ENCODE results near the gene SLX9. TPM values are rescaled to one million over a fixed set of nuclear protein-coding genes. Genes with fewer than 3 reads are reported as not detected.

The SLX9 gene
- polyA plus RNA-seq, 12 donors: 12.8 to 34.5 (median 15.4) TPM; not detected in 1

DNA sequence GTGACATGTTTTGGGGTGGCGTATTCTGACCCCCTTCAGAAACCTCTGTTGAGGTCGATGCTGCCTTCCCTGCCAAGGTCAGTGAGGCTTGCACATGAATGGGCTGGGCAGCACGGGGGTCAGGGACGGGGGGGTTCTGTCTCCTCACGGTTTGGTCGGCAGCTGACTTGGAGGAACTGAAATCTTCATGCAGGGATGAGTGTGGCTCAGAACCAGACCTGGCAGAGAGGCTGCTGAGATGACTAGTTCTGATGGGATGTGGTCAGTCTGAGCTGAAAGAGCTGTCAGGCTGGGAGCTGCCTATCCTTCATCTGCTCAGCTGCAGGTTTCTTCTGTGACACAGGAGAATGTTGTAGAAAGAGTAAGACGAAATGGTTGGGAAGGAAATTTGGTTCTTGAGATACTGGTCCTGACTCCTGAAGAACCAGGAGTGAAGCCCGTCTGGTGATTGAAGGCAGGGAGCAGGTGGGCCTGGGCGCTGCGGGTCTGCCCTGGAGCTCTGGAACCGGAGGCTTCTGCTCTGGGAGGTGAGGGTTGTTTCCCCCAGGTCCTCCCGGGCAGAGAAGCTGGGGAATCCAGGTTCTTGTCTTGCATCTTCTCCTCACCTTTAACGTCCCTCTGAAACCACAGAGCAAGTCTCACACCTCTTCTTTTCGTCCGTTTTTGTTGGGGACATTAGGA lies 3.3 kb downstream of the SLX9 start:
- DNase-seq: no peak

DNA sequence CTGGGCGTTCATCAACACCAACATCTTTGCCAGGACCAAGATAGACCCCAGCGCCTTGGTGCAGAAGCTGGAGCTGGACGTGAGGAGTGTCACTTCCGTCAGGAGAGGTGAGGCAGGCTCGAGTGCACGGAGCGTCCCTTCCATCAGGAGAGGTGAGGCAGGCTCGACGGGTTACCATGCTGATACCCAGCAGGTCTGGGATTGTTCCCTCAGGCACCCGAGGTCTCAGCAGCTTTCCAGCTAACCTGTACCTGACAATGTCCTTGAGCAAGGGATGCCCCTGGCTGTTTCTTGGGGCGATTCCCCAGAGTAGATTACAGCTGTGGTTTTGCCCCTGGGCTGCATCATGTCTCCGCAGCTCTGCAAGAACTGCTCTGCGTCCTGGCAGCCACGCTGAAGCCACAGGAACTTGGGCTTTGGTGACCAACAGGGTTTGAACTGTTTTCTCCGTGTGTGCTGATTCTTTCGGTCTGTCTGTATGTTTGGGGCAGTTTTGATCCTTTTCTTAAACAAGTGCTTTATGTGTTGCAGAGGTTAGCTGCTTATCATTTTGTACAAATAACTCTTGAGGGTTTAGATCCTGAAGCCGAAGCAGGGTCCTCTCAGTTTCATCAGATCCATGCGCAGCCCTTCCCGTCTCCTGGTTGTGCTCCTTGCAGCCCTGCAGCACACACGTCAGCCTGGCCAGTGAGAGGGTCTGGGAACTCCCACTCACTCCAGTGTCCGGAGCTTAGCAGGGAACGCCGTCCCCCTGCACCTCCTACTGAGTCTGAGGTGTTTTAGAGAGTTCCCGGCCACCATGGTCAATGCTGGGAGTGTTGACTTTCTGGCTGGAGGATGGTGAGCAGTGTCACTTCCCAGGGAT lies 4.1 kb downstream of the SLX9 start:
- DNase-seq: no peak

DNA sequence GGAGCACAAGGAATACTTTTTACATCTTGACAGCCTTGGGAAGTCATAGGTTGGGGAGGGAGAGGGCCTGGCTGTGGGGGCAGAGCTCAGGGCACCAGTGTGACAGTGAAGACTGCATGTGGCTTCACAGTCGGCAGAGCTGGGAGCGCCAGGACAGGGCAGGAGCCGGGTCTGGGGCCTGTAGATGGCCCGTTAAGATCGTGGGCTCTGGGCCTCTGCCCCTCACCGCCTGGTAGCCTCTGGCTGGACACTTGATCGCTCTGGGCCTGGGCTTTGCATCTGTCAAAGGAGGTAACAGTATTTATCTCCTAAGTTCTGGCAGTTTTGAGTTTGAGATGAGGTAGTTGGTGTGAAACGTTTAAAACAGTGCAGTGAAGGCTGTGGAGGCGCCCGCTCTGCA lies 4.8 kb downstream of the SLX9 start:
- DNase-seq: no peak

DNA sequence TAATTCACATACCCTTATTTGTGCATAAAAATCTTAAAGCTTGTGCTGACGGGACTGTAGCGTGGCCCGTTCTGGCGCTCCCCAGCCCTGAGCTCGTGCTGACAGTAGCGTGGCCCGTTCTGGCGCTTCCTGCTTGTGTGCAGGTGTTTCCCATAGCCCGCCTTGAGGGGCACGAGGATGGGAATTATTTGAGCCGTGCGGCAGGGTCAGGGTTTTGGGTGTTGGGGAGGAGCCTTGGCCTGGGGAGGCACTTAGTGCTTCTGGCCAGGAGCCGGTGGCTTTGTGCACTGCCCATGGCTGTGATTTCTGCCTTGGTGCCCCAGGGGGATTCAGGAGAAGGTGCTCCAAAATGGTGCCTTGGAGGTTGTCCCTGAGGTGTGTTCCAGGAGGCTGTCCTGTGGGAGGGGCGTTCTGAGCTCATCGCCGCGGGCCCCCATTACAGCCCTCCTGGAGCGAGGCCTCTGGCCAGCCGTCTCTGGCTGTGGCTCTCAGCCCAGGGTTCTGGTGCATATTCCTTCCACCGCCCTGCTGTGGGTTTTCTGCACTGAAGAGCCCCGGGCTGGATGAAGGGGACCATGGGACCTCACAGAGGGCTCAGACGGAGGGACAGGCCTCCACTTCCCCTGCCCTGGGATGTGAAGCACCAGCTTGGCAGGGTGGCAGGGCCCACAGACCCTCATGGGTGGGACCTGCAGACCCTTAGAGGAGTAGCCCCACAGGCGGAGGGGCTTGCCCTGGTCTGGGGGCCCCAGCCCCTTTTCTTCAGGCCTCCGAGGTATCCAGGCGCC lies 6.6 kb downstream of the SLX9 start:
- no peak for DNase-seq

DNA sequence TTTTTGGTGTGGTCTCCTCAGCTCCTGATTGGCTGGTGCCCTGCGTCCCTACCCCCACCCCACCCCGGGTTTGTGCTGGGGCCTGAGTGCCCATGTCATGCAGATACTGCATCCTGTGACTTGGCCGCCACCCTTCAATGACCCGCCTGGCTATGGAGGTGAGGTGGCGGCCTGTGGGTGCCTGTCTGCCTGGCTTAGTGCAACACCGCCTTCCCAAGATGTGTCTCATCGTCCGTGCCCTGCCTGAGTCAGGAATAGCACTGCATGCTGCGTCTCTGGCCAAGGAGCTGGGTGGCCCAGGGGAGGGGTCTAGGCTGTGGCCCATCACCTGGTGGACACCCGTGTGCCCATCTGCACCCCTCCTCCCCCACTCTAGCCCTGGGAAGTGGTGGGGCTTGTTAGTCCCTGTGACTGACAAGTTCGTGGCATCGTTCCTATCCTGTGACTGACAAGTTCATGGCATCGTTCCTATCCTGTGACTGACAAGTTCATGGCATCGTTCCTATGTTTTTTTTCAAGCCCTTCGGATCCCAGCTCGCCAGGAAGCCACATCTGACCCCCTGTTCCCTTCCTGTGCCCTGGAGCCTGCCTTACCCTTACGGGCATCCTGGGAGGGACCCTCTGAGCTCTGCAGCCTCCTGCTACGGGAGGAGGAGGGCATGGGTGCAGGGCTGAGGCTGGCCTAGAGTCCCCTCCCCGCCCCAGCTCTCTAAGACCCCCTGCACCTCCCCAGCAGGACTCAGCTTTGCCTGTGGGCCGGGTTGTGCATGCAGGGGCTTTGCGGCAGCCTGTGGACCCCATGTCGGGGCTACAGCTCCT lies 7.5 kb downstream of the SLX9 start:
- DNase-seq: no peak

DNA sequence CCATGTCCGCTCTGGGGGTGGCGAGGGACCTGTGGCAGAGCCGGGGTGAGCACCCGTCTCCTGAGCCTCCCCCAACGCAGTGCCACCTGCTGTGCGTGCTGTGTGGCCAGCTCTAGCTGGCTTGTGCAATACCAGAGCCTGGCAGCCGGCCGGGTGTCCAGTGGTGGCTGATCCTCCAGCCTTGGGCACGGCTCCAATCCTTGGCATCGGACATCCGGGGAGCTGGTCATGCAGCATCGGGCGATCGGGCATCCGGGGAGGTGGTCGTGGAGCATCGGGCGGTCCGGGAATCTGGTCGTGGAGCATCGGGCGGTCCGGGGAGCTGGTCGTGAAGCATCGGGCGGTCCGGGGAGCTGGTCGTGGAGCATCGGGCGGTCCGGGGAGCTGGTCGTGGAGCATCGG lies 8.1 kb downstream of the SLX9 start:
- DNase-seq: no peak

DNA sequence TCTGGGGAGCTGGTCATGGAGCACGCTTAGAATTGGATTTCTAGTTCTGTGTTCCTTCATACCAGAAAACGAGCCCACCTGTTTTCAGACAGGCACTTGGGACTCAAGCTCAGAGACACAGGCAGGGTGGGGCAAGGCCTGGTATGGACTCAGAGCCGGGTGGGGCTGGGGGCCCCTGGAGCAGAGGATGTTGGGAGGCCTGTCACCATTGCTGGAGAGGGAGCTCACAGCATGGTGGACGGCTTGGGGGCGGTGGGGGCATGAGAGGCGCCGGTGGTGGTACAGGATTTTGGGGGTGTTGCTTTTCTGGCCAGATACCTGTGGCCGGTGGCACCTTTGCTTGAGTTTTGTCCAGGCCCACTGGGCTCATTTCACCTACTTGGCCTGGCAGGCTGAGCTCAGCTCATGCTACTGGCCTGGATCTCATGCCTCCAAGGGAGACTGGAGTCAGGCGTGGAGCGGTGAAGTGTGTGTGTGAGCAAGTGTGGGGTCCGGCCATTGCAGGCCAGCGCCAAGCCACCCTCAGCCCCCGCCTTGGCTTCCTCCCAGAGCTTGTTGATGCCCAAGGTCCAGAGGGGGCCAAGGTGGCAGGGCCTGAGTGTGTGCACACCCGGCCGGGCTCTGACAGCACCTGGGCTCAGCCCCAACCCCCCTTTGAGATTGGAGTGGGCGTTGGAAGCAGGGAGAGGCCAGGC lies 8.7 kb downstream of the SLX9 start:
- DNase-seq: no peak

DNA sequence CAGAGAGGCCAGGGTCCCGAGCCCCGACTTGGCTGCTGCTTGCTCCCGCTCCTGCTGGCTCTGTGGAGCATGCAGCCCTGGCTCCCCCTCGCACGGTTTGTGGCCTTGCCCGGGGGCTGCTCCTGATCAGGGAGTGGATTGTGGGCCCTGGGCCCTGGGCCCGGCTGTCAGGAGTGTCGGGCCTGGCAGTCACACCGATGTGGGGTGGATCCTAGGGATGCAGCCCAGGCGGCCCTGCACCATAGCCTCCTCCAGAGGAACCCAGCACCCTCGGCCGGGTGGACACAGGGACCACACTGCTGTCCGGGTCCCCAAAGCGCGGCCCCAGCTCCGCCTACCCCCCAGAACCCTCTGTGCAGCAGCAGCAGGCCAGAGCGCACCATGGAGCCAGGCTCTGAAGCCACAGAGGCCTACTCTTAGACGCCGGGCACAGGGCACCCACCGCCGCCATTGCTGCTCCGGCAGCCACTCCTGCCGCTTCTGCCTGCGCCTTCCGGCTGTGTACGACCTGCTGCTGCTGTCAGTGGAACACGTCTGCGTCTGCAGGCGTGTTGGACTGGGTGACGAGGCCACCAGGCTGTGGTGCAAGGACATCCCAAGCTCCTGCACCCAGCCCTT lies 9.4 kb downstream of the SLX9 start:
- no peak for DNase-seq

DNA sequence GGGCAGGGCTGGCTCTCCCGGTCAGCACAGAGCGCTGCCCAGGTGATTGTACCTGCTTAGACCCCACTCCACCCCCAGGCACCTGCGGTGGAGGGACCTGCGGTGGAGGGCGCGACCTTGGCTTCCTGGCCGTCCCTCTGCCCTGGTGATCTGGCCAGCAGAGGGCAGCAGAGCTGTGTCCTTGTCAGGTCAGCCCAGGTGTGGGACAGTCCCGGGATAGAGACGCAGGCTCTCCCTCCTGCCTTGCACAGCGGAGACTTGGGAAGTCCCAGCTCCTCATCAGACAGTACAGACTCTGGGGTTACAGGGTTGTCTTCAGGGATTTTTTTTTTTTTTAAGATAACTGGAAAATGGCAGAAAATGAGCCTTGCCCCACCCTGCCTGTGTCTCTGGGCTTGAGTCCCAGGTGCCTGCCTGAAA lies 10.0 kb downstream of the SLX9 start:
- peak; percentile 83 for DNase-seq

DNA sequence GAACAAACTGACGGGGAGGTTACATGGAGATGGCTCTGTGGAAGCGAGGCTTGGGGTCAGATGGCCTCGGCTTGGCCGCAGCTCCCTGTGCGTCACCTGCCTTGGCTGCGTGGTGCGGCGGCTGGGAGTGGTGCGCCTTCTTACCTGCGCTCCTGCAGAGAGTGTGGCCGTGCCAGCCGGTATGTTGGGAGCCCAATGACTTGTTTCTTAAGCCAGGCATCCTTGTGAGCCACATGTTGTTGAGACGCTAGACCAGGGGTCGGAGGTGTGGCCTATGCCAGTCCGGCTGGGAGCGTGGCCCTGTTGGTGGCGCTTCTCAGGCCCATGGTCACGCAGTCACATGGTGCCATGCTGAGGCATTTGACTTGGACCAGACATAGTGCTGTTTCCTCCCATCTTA lies 10.5 kb downstream of the SLX9 start:
- DNase-seq: no peak

DNA sequence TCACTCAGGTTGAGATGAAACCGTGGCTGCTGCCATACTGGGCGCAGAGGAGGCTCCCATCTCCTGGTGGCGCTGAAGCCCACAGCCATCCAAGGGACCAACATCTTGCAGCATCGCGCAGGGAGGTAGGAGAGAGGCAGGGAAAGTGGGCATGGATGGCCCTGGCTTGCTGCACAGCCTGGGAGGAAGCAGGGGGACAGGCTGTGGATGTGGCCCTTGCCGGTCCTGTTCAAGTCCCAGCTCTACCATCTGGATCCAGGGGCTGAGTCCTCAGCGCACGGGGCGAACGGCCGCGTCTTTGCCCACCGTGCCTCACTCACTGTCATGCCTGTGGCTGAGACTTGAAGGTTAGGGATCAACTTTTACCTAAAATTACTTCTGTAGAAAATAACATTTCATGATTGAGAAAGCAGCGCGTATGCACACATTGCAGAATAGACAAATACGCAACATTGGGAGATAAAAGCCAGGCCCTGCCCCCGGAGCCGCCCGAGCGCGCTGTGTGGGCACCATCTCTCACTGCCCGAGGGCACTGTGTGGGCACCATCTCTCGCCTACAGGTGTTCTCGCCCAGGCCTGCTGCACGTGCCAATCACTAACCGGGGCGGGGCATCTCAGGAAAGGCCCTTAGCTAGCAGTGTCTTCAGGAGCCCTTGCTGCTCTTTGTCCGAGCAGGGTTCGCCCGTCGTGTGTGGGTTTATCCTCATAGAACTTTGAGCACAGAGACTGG lies 11.5 kb downstream of the SLX9 start:
- no peak for DNase-seq

DNA sequence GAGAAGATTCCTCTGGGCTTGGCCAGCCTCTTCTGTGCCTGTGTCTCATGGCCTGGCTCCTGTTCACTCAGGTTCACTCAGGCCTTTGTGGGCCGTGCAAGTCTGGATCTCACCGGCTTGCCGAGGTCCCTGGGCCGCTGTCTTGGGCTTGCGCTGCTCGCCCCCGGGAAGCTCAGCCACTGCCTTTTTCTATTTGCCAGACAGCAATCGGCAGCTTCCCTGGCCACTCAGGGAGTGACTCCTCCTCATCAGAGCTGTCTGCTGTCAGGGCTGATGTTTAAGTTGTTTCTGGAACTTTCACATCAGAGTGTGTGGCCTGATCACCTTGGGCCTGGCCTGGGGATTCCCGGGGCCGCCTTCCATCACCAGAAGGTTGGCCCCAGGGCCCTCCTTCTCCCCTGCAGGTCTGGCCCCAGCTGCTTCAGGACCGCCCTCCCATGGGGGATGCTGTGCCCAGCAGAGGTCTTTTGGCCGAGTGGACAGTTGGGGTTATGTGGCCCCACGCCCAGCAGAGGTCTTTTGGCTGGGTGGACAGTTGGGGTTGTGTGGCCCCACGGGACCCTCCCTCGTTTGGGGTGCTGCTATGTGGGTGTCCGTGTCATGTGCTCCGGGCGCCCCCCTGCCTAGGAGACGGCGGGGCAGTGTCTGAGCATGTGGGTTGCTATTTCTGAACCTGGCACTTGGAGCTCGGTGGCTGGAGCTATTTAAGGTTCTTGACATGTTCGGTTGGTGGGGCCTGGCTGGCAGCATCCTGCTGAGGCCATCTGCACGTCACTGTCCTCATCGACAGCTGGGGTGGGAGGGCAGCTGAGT lies 12.5 kb downstream of the SLX9 start:
- no peak for DNase-seq

DNA sequence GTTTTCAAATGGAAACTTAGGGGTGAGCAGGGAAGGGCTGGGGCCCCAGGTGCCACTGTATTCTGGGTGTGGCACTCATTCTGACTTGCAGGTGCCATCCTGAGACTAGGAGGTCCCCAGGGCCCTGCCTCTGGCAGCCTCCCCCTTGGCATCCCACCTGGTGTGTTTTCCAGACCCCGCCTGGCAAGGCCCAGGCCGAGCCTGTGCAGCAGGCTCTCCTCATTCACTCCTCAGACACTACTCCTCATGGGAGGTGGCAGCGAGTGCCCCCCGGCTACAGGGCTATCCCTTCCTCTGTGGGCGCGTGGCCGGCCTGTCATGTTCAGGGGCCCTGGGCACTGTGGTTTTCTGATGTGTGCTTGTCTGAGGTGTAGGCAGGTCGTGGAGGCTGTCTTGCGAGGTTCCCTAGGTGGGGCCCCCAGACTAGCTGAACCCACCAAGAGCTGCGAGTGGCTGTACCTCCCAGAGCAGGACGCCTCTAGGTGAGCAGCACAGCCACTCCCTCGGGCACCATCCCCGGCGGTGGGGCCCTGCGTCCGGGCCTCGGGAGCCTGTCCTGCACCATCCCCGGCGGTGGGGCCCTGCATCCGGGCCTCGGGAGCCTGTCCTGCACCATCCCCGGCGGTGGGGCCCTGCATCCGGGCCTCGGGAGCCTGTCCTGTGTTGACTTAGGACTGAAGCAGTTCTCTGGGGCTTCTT lies 13.2 kb downstream of the SLX9 start:
- no peak for DNase-seq

DNA sequence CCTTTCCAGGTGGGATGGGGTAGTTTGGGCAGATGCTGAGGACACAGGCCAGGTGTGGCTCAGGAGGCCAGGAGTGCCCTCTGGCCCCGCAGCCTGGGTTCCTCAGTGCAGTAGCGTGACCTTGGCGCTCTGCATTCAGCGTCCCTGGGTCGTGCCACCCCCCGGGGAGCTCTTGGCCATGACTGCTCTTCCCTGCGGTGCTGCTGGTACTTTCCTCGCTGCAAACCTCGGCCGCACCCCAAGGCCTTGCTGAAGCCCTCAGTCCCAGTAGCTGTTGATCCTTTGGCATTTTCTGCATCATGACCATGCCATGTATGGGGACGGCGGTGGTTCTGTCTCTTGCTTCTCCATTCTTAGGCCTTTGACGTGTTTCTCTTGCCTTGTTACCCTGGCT lies 13.8 kb downstream of the SLX9 start:
- DNase-seq: no peak

DNA sequence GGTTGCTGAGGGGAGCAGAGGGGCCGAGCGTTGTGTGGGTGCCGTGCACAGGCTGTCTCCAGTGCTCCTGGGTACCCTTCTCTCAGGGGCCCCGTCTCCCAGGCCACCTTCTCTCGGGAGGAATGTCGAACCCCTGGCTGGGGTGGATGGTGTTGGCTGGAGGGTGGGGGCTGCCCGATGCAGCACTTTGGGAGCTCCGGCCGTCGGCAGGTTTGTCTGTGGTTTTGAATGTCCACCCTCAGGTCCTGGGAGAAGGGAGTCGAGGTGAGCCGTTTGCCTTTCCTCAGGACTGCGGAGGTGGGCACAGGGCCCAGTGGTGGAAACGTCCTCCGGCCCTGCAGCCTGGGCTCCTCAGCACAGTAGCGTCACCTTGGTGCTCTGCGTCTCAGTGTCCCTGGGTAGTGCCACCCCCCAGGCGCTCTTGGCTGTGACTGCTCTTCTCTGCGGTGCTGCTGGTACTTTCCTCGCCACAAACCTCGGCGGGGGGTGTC lies 14.5 kb downstream of the SLX9 start:
- no peak for DNase-seq

DNA sequence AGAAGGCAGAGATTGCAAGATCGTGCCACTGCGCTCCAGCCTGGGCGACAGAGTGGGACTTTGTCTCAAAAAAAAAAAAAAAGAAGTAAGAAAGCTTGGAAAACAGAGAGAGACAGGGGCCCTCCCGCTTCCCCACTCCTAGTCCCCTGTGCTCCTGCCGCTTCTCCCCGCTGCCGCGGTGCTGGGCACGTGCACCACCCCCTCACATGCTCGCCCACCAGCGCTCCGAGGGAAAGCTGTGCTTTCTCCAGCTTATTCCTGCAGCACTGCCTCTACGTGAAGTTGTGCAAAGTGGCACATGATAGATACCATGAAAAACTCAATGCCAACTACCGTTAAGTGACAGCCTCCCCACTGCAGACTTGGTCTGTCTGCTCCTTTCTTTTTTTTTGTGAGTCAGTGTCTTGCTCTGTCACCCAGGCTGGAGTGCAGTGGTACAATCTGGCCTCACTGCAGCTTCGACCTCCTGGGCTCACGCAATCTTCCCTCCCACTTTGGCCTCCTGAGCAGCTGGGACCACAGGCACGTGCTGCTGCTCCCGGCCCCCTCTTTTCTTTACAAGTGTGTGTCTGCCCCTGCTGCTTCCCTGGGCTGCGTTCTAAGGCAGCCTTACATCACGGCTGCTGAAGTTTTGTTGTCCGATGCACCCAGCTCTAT lies 15.4 kb downstream of the SLX9 start:
- no peak for DNase-seq

DNA sequence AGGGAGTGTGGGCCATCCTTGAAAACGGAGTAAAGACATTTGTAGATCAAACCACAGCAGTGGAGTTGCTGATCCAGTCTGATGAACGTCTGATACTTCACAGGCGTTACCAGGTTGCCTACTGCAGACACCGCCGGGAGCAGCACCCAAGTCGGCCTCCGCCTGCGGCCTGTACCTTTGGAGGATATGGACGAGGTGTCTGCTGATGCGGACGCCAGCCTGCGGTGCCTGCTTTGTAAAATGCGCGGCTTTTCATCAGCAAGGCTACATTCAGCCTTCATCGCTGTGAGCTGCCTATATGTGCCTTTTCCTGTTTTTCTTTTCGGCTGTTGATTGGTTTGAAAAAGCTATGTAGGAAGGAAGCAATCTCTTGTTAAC lies 16.0 kb downstream of the SLX9 start:
- DNase-seq: no peak
